Measurements from ENCODE around the gene ATP8B3.

- TF ChIP-seq EZH2 (IDR thresholded peaks at IDR 0.05; ENCODE audit: low read length) (no peak), CTCF (optimal IDR thresholded peaks at IDR 0.05 in 1 of 3, IDR thresholded peaks at IDR 0.05 in 1 of 3, conservative IDR thresholded peaks at IDR 0.05 in 1 of 3; ENCODE audit: extremely low read depth in 1 of 3, insufficient read depth in 2 of 3, low read length in 3 of 3) (no peak)
Measured at GRCh38 chr19:1747285-1748114, 64.6 kb downstream of the ATP8B3 start.
